ENCODE measurements around the gene FASN. TPM values are rescaled to one million over a fixed set of nuclear protein-coding genes. Genes with fewer than 3 reads are reported as not detected.

Gene FASN
- total RNA-seq, 4 donors from 2014 or later, result 141 to 424 (median 233) TPM

- intact Hi-C loops (cut with DNase I; ENCODE audit: low total_unique reads), result no loop called here
- 73 to 76% methylated on average over 3 of the region's 3 CpGs for WGBS, 2 donors
- no peak overlapping the region for H3K4me3 ChIP-seq (ENCODE audit: low read depth, poor library complexity, severe bottlenecking)
- no peak for TF ChIP-seq CTCF (IDR thresholded peaks at IDR 0.05)
- no peak for TF ChIP-seq POLR2A (IDR thresholded peaks at IDR 0.05)
- no peak for DNase-seq (ENCODE audit: low spot score in 2 of 2)
Measured at GRCh38 chr17:82110298-82110697, 12.3 kb upstream of the FASN start.

- intact Hi-C loops (cut with DNase I; ENCODE audit: low total_unique reads), result no loop called here
- no peak for TF ChIP-seq POLR2A (IDR thresholded peaks at IDR 0.05)
- no peak for TF ChIP-seq CTCF (IDR thresholded peaks at IDR 0.05)
- no peak for DNase-seq (ENCODE audit: low spot score in 2 of 2)
- H3K4me3 ChIP-seq (ENCODE audit: low read depth, poor library complexity, severe bottlenecking), result no peak overlapping the region
- WGBS, 2 donors, result 88 to 92% methylated on average over 14 of the region's 14 CpGs
Measured at GRCh38 chr17:82108961-82109475, 11.0 kb upstream of the FASN start.

GRCh38 chr17:82108496-82108945 lies 10.5 kb upstream of the FASN start:
- TF ChIP-seq CTCF (IDR thresholded peaks at IDR 0.05), result no peak
- no peak for TF ChIP-seq POLR2A (IDR thresholded peaks at IDR 0.05)
- no peak overlapping the region for H3K4me3 ChIP-seq (ENCODE audit: low read depth, poor library complexity, severe bottlenecking)
- 88 to 89% methylated on average over 19 of the region's 19 CpGs for WGBS, 2 donors
- intact Hi-C loops (cut with DNase I; ENCODE audit: low total_unique reads), result no loop called here
- DNase-seq (ENCODE audit: low spot score in 2 of 2), result no peak

- TF ChIP-seq POLR2A (IDR thresholded peaks at IDR 0.05) (no peak), CTCF (IDR thresholded peaks at IDR 0.05) (no peak)
- 94 to 95% methylated on average over 4 to 14 of the region's 14 CpGs for WGBS, 2 donors
- H3K4me3 ChIP-seq (ENCODE audit: low read depth, poor library complexity, severe bottlenecking), result no peak overlapping the region
- intact Hi-C loops (cut with DNase I; ENCODE audit: low total_unique reads), result no loop called here
- no peak for DNase-seq (ENCODE audit: low spot score in 2 of 2)
Measured at GRCh38 chr17:82108038-82108437, 10.0 kb upstream of the FASN start.

- H3K4me3 ChIP-seq (ENCODE audit: low read depth, poor library complexity, severe bottlenecking), result no peak overlapping the region
- WGBS, 2 donors, result 77 to 86% methylated on average over 19 to 24 of the region's 24 CpGs
- intact Hi-C loops (cut with DNase I; ENCODE audit: low total_unique reads), result no loop called here
- no peak for TF ChIP-seq CTCF (IDR thresholded peaks at IDR 0.05)
- no peak for TF ChIP-seq POLR2A (IDR thresholded peaks at IDR 0.05)
- DNase-seq (ENCODE audit: low spot score in 2 of 2), result no peak
Measured at GRCh38 chr17:82107341-82107860, 9.4 kb upstream of the FASN start.
